ENCODE data around the gene DLGAP1. TPM values are rescaled to one million over a fixed set of nuclear protein-coding genes. Genes with fewer than 3 reads are reported as not detected.

DLGAP1 gene
- total RNA-seq, 3 donors from 2014 or later = 0.96 to 17.6 (median 5.2) TPM

DNA sequence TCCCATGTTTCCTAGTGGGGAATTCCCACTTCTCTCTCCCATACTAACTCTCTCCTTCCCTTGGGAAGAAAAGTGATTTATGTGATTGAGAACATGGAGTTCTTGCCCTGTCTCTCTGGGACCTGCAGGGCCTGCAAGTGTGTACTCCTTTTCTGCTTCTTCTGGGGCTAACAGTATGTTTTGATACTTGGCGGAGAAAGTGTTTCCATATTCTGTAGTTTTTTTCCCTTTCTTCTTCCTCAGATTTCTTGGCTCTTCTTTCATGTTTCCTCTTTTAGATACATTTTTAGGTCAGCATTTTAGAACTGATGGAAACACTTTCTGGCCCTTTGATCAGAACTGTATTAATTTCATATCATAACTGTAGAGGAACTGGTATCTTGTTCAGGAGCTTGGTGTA, 352.2 kb downstream of the DLGAP1 start:
- no peaks in the 10 kb centered on the region for H3K36me3 ChIP-seq
- TF ChIP-seq POLR2A (IDR thresholded peaks at IDR 0.05) (no peak), POLR2AphosphoS5 (IDR thresholded peaks at IDR 0.05) (no peak)
- TF ChIP-seq, protein P1, sequence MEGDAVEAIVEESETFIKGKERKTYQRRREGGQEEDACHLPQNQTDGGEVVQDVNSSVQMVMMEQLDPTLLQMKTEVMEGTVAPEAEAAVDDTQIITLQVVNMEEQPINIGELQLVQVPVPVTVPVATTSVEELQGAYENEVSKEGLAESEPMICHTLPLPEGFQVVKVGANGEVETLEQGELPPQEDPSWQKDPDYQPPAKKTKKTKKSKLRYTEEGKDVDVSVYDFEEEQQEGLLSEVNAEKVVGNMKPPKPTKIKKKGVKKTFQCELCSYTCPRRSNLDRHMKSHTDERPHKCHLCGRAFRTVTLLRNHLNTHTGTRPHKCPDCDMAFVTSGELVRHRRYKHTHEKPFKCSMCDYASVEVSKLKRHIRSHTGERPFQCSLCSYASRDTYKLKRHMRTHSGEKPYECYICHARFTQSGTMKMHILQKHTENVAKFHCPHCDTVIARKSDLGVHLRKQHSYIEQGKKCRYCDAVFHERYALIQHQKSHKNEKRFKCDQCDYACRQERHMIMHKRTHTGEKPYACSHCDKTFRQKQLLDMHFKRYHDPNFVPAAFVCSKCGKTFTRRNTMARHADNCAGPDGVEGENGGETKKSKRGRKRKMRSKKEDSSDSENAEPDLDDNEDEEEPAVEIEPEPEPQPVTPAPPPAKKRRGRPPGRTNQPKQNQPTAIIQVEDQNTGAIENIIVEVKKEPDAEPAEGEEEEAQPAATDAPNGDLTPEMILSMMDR (IDR thresholded peaks at IDR 0.05) = no peak
- H3K4me3 ChIP-seq = no peak overlapping the region
- no peak for DNase-seq (ENCODE audit: low spot score in 2 of 2)
- peaks cover 0 to 11% of the 10 kb centered on the region in 2 donors for H3K9me3 ChIP-seq
- H3K27me3 ChIP-seq = no peaks in the 10 kb centered on the region
- H3K4me1 ChIP-seq = no peaks in the 10 kb centered on the region
- intact Hi-C loops (cut with DNase I; ENCODE audit: low total_unique reads) = no loop called here
- H3K27ac ChIP-seq = no peak overlapping the region

DNA sequence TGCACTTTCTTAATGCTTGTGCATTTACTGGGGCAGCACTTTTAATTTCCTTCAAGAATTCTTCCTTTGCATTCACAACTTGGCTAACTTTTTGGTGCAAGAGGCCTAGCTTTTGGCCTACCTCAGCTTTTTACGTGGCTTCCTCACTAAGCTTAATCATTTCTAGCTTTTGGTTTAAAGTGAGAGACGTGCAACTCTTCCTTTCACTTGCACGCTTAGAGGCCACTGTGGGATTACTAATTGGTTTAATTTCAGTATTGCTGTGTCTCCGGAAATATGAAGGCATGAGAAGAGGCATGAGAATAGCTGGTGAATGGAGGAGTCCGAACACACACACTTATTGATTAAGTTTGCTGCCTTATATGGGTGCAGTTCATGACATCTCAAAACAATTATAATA, 354.1 kb downstream of the DLGAP1 start:
- Histone ChIP-seq H3K27me3 (no peaks in the 10 kb centered on the region), H3K27ac (no peak overlapping the region), H3K9me3 (peaks cover 0 to 11% of the 10 kb centered on the region in 2 donors), H3K4me3 (no peak overlapping the region), H3K4me1 (no peaks in the 10 kb centered on the region), H3K36me3 (no peaks in the 10 kb centered on the region)
- DNase-seq (ENCODE audit: low spot score in 2 of 2) = no peak
- no peak for TF ChIP-seq POLR2AphosphoS5 (IDR thresholded peaks at IDR 0.05)
- no peak for TF ChIP-seq POLR2A (IDR thresholded peaks at IDR 0.05)
- intact Hi-C loops (cut with DNase I; ENCODE audit: low total_unique reads) = no loop called here

DNA sequence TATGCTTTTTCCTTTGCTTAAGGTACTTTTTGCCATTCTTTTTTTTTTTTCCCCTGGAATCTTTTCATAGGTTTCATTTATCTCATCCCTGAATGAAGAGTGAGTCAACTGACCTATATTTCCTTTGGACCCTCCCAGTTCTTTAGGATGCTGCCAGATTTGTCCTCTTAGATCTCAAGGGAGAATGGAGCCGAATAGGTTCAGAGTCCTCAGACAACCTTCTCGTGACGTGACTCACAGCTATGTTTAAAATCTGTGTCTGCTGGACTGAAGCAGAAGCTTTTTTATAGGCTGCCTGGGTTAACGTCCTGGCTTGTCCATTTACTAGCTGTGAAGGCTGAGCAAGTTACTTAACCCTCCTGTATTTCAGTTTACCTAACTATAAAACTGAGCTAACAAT, 358.6 kb downstream of the DLGAP1 start:
- no peak overlapping the region for H3K4me3 ChIP-seq
- intact Hi-C loops (cut with DNase I; ENCODE audit: low total_unique reads) = no loop called here
- DNase-seq (ENCODE audit: low spot score in 2 of 2) = no peak
- no peak for TF ChIP-seq POLR2AphosphoS5 (IDR thresholded peaks at IDR 0.05)
- TF ChIP-seq POLR2A (IDR thresholded peaks at IDR 0.05) = no peak
- TF ChIP-seq, protein P1 (IDR thresholded peaks at IDR 0.05) = no peak
- H3K36me3 ChIP-seq = no peaks in the 10 kb centered on the region
- H3K9me3 ChIP-seq = peaks cover 0 to 11% of the 10 kb centered on the region in 2 donors
- no peak overlapping the region for H3K27ac ChIP-seq
- no peaks in the 10 kb centered on the region for H3K4me1 ChIP-seq
- H3K27me3 ChIP-seq = no peaks in the 10 kb centered on the region

DNA sequence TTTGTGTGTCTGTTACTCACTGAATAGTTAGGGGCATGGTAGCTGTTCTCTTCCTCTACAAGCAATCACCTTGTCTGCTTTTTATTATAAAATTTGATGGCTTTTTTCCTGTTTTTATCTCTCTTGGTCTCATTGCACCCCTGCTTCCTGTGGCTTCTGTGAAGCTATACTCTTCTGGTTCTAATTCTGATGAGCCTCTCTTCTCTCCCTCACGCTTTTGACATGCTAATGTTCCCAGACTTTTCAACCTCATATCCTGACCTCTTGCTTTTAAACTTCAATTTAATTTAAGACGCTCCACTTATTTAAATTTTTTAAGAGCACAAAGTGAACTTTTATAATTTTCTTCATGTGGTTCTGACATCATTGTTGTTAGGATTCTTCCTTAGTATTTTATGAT, 361.4 kb downstream of the DLGAP1 start:
- intact Hi-C loops (cut with DNase I; ENCODE audit: low total_unique reads) = no loop called here
- H3K4me1 ChIP-seq = no peaks in the 10 kb centered on the region
- H3K36me3 ChIP-seq = no peaks in the 10 kb centered on the region
- no peak overlapping the region for H3K4me3 ChIP-seq
- TF ChIP-seq, protein P1 (IDR thresholded peaks at IDR 0.05) = no peak
- no peak for TF ChIP-seq POLR2AphosphoS5 (IDR thresholded peaks at IDR 0.05)
- no peak for TF ChIP-seq POLR2A (IDR thresholded peaks at IDR 0.05)
- H3K27me3 ChIP-seq = no peaks in the 10 kb centered on the region
- DNase-seq (ENCODE audit: low spot score in 2 of 2) = no peak
- no peak overlapping the region for H3K27ac ChIP-seq
- H3K9me3 ChIP-seq = no peaks in the 10 kb centered on the region

DNA sequence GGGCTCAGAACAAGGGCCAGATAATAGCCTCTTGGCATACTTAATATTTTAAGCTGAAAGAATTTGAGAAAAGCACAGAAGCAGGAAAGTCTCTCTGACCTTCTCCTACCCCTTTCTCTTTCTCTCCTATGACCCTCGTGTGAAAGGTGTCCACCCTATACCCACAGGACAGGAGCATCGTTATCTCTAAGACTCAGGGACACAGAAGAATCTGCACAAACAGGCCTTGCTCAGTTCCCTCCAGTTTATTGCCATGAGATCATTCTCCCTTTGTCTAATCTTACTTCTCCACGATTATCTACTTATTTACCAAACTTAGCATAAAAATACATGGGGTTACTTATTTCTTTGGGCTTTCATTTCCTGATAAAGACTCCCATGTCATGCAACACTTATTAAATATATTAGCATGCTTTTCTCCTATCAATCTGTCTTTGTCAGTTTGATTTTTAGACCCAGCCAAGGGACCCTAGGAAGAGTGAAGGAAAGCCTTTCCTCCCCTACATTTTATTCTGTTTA, 370.7 kb downstream of the DLGAP1 start:
- intact Hi-C loops (cut with DNase I; ENCODE audit: low total_unique reads) = no loop called here
- Histone ChIP-seq H3K4me1 (no peaks in the 10 kb centered on the region), H3K27ac (no peak overlapping the region), H3K36me3 (no peaks in the 10 kb centered on the region), H3K27me3 (no peaks in the 10 kb centered on the region), H3K4me3 (no peak overlapping the region), H3K9me3 (peaks cover 6% of the 10 kb centered on the region in 2 donors)
- DNase-seq (ENCODE audit: low spot score in 2 of 2) = no peak
- TF ChIP-seq, protein P1 (IDR thresholded peaks at IDR 0.05) = no peak
- TF ChIP-seq POLR2A (IDR thresholded peaks at IDR 0.05) (no peak), POLR2AphosphoS5 (IDR thresholded peaks at IDR 0.05) (no peak)

DNA sequence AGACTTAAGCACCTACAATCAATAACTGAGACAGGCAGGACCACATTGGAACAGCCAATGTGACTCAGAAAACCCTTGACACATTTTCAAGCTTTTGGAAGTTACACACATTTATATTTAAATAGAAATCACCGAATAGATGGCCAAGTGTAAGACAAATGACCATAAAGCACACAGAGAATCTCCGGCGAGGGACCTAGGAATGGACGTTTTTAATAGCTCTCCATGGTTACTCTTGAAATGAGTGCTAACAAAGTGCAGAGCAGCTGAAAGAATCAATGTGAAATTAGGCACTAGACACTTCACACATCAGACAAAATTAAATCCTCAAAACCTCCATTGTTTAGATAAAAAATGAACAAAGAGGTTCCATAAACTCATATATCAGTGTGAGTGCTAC, 376.9 kb downstream of the DLGAP1 start:
- no peak overlapping the region for H3K27ac ChIP-seq
- no peak for TF ChIP-seq POLR2AphosphoS5 (IDR thresholded peaks at IDR 0.05)
- TF ChIP-seq, protein P1 (IDR thresholded peaks at IDR 0.05) = no peak
- no peak for TF ChIP-seq POLR2A (IDR thresholded peaks at IDR 0.05)
- intact Hi-C loops (cut with DNase I; ENCODE audit: low total_unique reads) = no loop called here
- no peaks in the 10 kb centered on the region for H3K9me3 ChIP-seq
- H3K36me3 ChIP-seq = no peaks in the 10 kb centered on the region
- no peaks in the 10 kb centered on the region for H3K4me1 ChIP-seq
- H3K4me3 ChIP-seq = no peak overlapping the region
- DNase-seq (ENCODE audit: low spot score in 2 of 2) = no peak
- no peaks in the 10 kb centered on the region for H3K27me3 ChIP-seq

Data from breast epithelium (tissue), 4 donors.